HepG2 (cell line): ENCODE data around the gene ANKZF1.

Experiments used
- CREBL2 ChIP-seq: sonication (generic); formaldehyde crosslinking; IDR thresholded peaks from 2 replicates; pipeline ENCODE4 v1.8.1; 2023; ENCODE audit warnings: missing genetic modification reagents, mild to moderate bottlenecking, borderline replicate concordance
- DPF2 ChIP-seq: sonication (generic); formaldehyde crosslinking; IDR thresholded peaks from 2 replicates; pipeline ENCODE4 v1.4.0; 2020; ENCODE audit warnings: mild to moderate bottlenecking, low read depth, missing genetic modification reagents, borderline replicate concordance
- DRAP1 ChIP-seq: IDR thresholded peaks from 2 replicates; pipeline ENCODE4 v1.6.1; 2016; ENCODE audit warnings: missing genetic modification reagents, missing compliant biosample characterization
- GMEB1 ChIP-seq: sonication (generic); formaldehyde crosslinking; IDR thresholded peaks from 2 replicates; pipeline ENCODE4 v1.5.1; 2020; ENCODE audit warnings: missing genetic modification reagents, mild to moderate bottlenecking, borderline replicate concordance
- JUNB ChIP-seq: sonication (generic); formaldehyde crosslinking; IDR thresholded peaks from 2 replicates; pipeline ENCODE4 v1.8.0; 2022; ENCODE audit warnings: missing genetic modification reagents, mild to moderate bottlenecking, borderline replicate concordance
- KLF16 ChIP-seq, 2 experiments: sonication (generic) in 1 of 2; formaldehyde crosslinking in 1 of 2; IDR thresholded peaks; 2 replicates each; pipeline versions ENCODE4 v1.6.1 to v1.8.0; 2016 to 2023; ENCODE audit warnings: missing genetic modification reagents in 2 of 2, missing compliant biosample characterization in 1 of 2
- MED1 ChIP-seq: sonication (generic); formaldehyde crosslinking; IDR thresholded peaks from 2 replicates; pipeline ENCODE4 v1.4.0; 2020; ENCODE audit warnings: missing genetic modification reagents
- MXD4 ChIP-seq: IDR thresholded peaks from 2 replicates; pipeline ENCODE4 v1.6.1; 2016; ENCODE audit warnings: mild to moderate bottlenecking, missing biosample characterization, missing genetic modification reagents
- SIN3A ChIP-seq: IDR thresholded peaks from 2 replicates; pipeline ENCODE4 v1.6.1; 2011; ENCODE audit warnings: low read depth, mild to moderate bottlenecking, control low read depth, low read length, borderline replicate concordance
- TRAFD1 ChIP-seq: sonication (generic); formaldehyde crosslinking; IDR thresholded peaks from 2 replicates; pipeline ENCODE4 v1.5.1; 2020; ENCODE audit warnings: missing genetic modification reagents, mild to moderate bottlenecking, borderline replicate concordance
- ZNF441 ChIP-seq: sonication (generic); formaldehyde crosslinking; IDR thresholded peaks from 2 replicates; pipeline ENCODE4 v1.7.0; 2021; ENCODE audit warnings: missing genetic modification reagents, borderline replicate concordance
- ZNF724P ChIP-seq: sonication (generic); formaldehyde crosslinking; IDR thresholded peaks from 2 replicates; pipeline ENCODE4 v1.8.0; 2022; ENCODE audit warnings: missing genetic modification reagents, borderline replicate concordance

GRCh38 chr2:219281588-219281987, 52.0 kb downstream of the ANKZF1 start:
- no peak for TF ChIP-seq DPF2
- TF ChIP-seq KLF16 (CRISPR knock-in tag; IDR thresholded peaks at IDR 0.05): no peak
- TF ChIP-seq ZNF441: no peak
- TF ChIP-seq GMEB1: no peak
- TF ChIP-seq TRAFD1 (CRISPR knock-in tag): no peak
- no peak for TF ChIP-seq CREBL2 (CRISPR knock-in tag)
- no peak for TF ChIP-seq MXD4
- no peak for TF ChIP-seq MED1 (CRISPR knock-in tag)
- no peak for TF ChIP-seq DRAP1 (CRISPR knock-in tag)
- no peak for TF ChIP-seq ZNF724P (CRISPR knock-in tag)
- TF ChIP-seq JUNB (CRISPR knock-in tag): no peak
- TF ChIP-seq SIN3A: no peak
